Esophagus (tissue), 2 donors: ENCODE data around the gene PNPT1. TPM values are rescaled to one million over a fixed set of nuclear protein-coding genes. Genes with fewer than 3 reads are reported as not detected.
"Not testable (repeated sequence)": the region's sequence is repeated elsewhere in the genome, so short reads cannot be mapped to it uniquely, and the experiment has no call there.

Experiments
- H3K27ac ChIP-seq, 2 donors: one replicate each; pipeline ENCODE4 v1.5.1; 2013; ENCODE audit warnings: low read depth in 2 of 2, mild to moderate bottlenecking in 2 of 2, inconsistent platforms in 1 of 2, low read length in 1 of 2, moderate library complexity in 1 of 2
- H3K27me3 ChIP-seq, 2 donors: one replicate each; pipeline ENCODE4 v1.6.1; 2013; ENCODE audit warnings: low read length in 2 of 2, control low read depth in 1 of 2, mild to moderate bottlenecking in 1 of 2; ENCODE audit not compliant: insufficient read depth in 2 of 2, control insufficient read depth in 1 of 2
- H3K36me3 ChIP-seq, 2 donors: one replicate each; pipeline ENCODE4 v1.6.1; 2013; ENCODE audit warnings: low read length in 1 of 2; ENCODE audit not compliant: control insufficient read depth in 2 of 2, insufficient read depth in 2 of 2
- H3K4me1 ChIP-seq, 2 donors: one replicate each; pipeline ENCODE4 v1.6.1; 2013; ENCODE audit warnings: low read length in 1 of 2; ENCODE audit not compliant: control insufficient read depth in 2 of 2, insufficient read depth in 2 of 2
- H3K4me3 ChIP-seq, 2 donors: one replicate each; pipeline ENCODE4 v1.5.1; 2013; ENCODE audit warnings: low read length in 2 of 2, mild to moderate bottlenecking in 2 of 2, low read depth in 1 of 2, moderate library complexity in 1 of 2
- H3K9me3 ChIP-seq, 2 donors: one replicate each; pipeline ENCODE4 v1.6.1; 2013; ENCODE audit warnings: mild to moderate bottlenecking in 2 of 2, low read depth in 1 of 2, low read length in 1 of 2, moderate library complexity in 1 of 2; ENCODE audit not compliant: control insufficient read depth in 2 of 2, insufficient read depth in 1 of 2
- WGBS, 2 donors: extraction: QIAGEN DNeasy Blood & Tissue Kit; methylation state at CpG; one replicate each; pipeline ENCODE4 v1.1.7; 2013; 5-methylcytosine and 5-hydroxymethylcytosine counted together
- polyA plus RNA-seq, 2 donors: library from polyadenylated mRNA; stranded (reverse); fragments of 200-250 nt; gene quantifications; one replicate each; pipeline ENCODE4 v1.2.3, GENCODE V29; 2013
- donor health status: healthy with polysubstance abuse.
- donor health status: Bipolar disorder and iron deficiency.

PNPT1 gene
- 1 to 10 TPM; 5.6 to 7.4 TPM for polyA plus RNA-seq

GRCh38 chr2:55693181-55694125, at the start of gene PNPT1:
PNPT1 (minus strand) TSS chr2:55693844; CDS start chr2:55693823, 21 bp downstream.
- H3K27ac ChIP-seq, result peak within 1 kb of the TSS in 1 of 2 donors; percentile 80
- no peaks in the 10 kb centered on the region for H3K36me3 ChIP-seq
- H3K4me1 ChIP-seq, result no peaks in the 10 kb centered on the region
- no peaks in the 10 kb centered on the region for H3K9me3 ChIP-seq
- H3K4me3 ChIP-seq, result peak within 1 kb of the TSS; percentile 96 to 99
- H3K27me3 ChIP-seq, result no peaks in the 10 kb centered on the region
- WGBS, 2 donors, result 0% methylated on average over 56 of the region's 56 CpGs

- H3K27ac ChIP-seq, result no peak overlapping the region
- no peak overlapping the region for H3K4me3 ChIP-seq
- 73 to 90% methylated on average over 3 of the region's 3 CpGs for WGBS, 2 donors
- H3K9me3 ChIP-seq, result no peaks in the 10 kb centered on the region
- H3K27me3 ChIP-seq, result no peaks in the 10 kb centered on the region
- no peaks in the 10 kb centered on the region for H3K4me1 ChIP-seq
- no peaks in the 10 kb centered on the region for H3K36me3 ChIP-seq
These were observed 49.4 kb upstream of the PNPT1 start for GRCh38 chr2:55742996-55743395.

DNA sequence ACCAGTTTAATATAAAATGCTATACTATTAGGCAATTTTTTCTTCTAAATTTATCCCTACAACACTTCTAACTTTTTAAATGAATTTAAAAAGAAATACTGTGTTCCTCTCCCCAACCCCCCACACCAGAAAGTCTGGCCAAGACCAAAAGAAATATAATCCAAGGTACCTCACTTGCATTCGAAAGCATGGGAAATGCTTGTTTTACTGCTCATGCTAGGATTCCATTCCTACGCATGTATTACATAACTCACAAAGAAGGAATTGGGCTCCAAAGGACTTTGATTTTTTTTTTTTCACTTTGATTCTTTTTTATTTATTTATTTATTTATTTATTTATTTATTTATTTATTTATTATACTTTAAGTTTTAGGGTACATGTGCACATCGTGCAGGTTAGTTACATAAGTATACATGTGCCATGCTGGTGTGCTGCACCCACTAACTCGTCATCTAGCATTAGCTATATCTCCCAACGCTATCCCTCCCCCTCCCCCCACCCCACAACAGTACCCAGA, 42.4 kb upstream of the PNPT1 start:
- not testable (repeated sequence) for H3K9me3 ChIP-seq, H3K36me3 ChIP-seq, H3K4me1 ChIP-seq, H3K27ac ChIP-seq, H3K4me3 ChIP-seq, H3K27me3 ChIP-seq
- 87 to 95% methylated on average over 5 of the region's 5 CpGs for WGBS, 2 donors

DNA sequence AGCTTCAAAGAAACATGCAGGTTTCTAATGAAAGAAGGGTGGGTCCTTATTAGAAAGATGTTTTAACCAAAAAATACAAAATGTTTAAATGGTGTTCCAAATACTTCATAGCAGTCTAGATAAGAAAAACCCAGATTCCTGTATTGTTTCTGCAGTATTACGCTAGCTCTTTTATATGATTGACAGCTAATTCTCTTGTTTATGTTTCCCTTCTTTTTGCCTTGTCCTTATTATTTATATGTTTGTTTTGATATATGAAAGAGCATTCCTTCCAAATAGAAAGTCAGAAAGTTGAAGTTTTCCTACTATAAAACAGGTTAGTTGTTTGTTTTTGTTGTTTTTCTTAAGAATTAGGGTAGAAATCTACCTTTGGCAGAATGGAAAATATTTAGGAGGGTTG, 41.1 kb upstream of the PNPT1 start:
- Histone ChIP-seq H3K4me1 (no peaks in the 10 kb centered on the region), H3K4me3 (no peak overlapping the region)
- whole genome bisulfite sequencing, 2 donors, result 87 to 95% methylated on average over 1 of the region's 1 CpG

GRCh38 chr2:55733335-55733734, 39.7 kb upstream of the PNPT1 start:
- Histone ChIP-seq H3K27me3 (no peaks in the 10 kb centered on the region), H3K9me3 (no peaks in the 10 kb centered on the region), H3K27ac (no peak overlapping the region), H3K4me3 (no peak overlapping the region), H3K4me1 (no peaks in the 10 kb centered on the region), H3K36me3 (no peaks in the 10 kb centered on the region)
- WGBS, 2 donors, result 21 to 30% methylated on average over 1 of the region's 1 CpG

More for the DNA sequence above, 41.1 kb upstream of the PNPT1 start:
- no peaks in the 10 kb centered on the region for H3K27me3 ChIP-seq
- H3K36me3 ChIP-seq, result no peaks in the 10 kb centered on the region
- H3K27ac ChIP-seq, result no peak overlapping the region
- H3K9me3 ChIP-seq, result no peaks in the 10 kb centered on the region

GRCh38 chr2:55732854-55733253, 39.2 kb upstream of the PNPT1 start:
- no peaks in the 10 kb centered on the region for H3K9me3 ChIP-seq
- H3K4me1 ChIP-seq, result no peaks in the 10 kb centered on the region
- H3K4me3 ChIP-seq, result no peak overlapping the region
- H3K27ac ChIP-seq, result no peak overlapping the region
- WGBS, 2 donors, result 57 to 61% methylated on average over 4 of the region's 4 CpGs
- H3K27me3 ChIP-seq, result no peaks in the 10 kb centered on the region
- H3K36me3 ChIP-seq, result no peaks in the 10 kb centered on the region

GRCh38 chr2:55729136-55729685, 35.6 kb upstream of the PNPT1 start:
- Histone ChIP-seq H3K4me3 (no peak overlapping the region), H3K27ac (no peak overlapping the region), H3K27me3 (no peaks in the 10 kb centered on the region), H3K36me3 (no peaks in the 10 kb centered on the region), H3K9me3 (no peaks in the 10 kb centered on the region), H3K4me1 (no peaks in the 10 kb centered on the region)
- 48 to 63% methylated on average over 1 of the region's 1 CpG for WGBS, 2 donors

DNA sequence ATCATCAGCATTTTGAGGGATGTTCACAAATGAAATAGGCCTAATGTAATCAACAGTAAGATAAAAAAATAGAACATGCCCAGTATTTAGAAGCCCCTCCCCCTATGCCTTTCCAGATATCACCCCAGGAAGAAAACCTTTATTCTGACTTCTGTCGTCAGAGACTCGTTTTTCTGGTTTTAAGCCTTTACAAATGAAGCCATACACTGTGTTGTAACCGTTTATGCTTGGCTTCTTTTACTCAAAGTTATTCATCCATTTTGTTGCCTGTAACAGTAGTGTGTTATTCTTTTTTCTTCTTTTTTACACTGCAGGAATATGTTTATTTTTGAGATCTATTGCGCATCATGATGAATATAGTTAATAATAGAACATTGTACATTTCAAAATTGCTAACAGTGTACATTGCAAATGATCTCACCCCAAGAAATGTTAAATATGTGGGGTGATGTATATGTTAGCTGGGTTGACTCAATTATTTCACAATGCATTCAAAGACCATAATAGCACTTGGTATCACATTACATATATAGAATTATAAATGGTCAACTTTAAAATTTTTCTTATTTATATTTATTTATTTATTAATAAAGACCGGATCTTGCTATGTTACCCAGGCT, 28.1 kb upstream of the PNPT1 start:
- H3K4me1 ChIP-seq, result no peaks in the 10 kb centered on the region
- H3K27ac ChIP-seq, result no peak overlapping the region
- no peaks in the 10 kb centered on the region for H3K27me3 ChIP-seq
- H3K36me3 ChIP-seq, result no peaks in the 10 kb centered on the region
- no peaks in the 10 kb centered on the region for H3K9me3 ChIP-seq
- H3K4me3 ChIP-seq, result no peak overlapping the region
- WGBS, 2 donors, result 55 to 57% methylated on average over 5 of the region's 5 CpGs

DNA sequence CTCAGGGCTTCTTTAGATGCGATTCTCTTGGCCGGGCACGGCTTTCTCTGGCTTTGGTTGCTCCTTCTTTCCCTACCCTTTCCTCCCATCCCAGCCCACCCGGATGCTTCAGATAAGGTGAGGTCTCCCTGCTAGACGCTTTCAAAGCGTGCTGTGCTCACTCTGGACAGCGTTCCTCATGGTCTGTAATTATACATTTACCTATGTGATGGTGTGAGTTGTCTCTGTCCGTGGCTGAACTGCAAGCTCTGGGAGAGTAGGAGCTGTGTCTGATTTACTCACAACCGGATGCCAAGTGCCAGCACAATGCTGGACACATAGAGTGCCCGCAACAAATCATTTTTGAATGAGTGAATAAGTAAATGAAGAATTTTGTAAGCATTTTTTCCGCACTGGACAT, 26.8 kb upstream of the PNPT1 start:
- Histone ChIP-seq H3K27ac (no peak overlapping the region), H3K4me3 (no peak overlapping the region), H3K27me3 (no peaks in the 10 kb centered on the region), H3K36me3 (no peaks in the 10 kb centered on the region), H3K9me3 (no peaks in the 10 kb centered on the region), H3K4me1 (no peaks in the 10 kb centered on the region)
- WGBS, 2 donors, result 72 to 76% methylated on average over 11 of the region's 11 CpGs
